Endothelial cell of umbilical vein (primary cell): ENCODE measurements around the gene CDKN2AIP.

ENCODE experiments used
- CTCF ChIP-seq, 2 donors: IDR thresholded peaks; 1 replicate in 1 of 2; 2 replicates in 1 of 2; pipeline ENCODE4 v1.5.1; 2011; ENCODE audit warnings: low read length in 2 of 2, mild to moderate bottlenecking in 2 of 2, moderate library complexity in 2 of 2, control low read depth in 1 of 2, inconsistent platforms in 1 of 2, low read depth in 1 of 2; ENCODE audit not compliant: insufficient read depth in 1 of 2; ENCODE audit errors: extremely low read depth in 1 of 2
- FOS ChIP-seq: IDR thresholded peaks from 2 replicates; pipeline ENCODE4 v1.6.1; 2011; ENCODE audit warnings: mild to moderate bottlenecking, low read length, moderate library complexity, borderline replicate concordance; ENCODE audit not compliant: insufficient read depth
- POLR2AphosphoS5 ChIP-seq: IDR thresholded peaks from 2 replicates; pipeline ENCODE4 v1.6.1; 2012; ENCODE audit warnings: low read depth, mild to moderate bottlenecking, control low read depth, low read length, moderate library complexity; ENCODE audit not compliant: insufficient read depth

DNA sequence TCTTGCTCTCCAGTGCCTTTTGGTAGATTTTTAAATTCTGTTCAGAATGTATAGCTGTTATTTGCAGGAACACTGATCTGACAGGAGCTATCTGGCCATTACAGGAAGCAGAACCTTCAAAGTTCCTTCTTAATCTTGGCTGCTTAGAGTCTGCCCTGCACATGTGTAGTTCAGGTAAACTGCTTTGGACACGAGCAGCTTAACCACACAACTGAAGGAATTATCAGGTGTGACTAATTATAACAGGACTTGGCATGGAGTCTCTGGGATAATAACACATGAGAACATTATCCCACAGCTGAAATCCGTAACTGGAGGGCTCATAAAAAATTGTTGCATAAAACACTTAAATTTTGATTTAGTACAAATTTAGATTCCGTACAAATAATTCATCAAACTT, 48.8 kb downstream of the CDKN2AIP start:
- TF ChIP-seq POLR2AphosphoS5: no peak
- no peak for TF ChIP-seq FOS
- TF ChIP-seq CTCF (IDR thresholded peaks at IDR 0.05; ENCODE audit: extremely low read depth in 1 of 2, insufficient read depth in 1 of 2, low read depth in 1 of 2, low read length in 2 of 2): no peak
